Measurements from ENCODE around the gene FBXW11. TPM values are rescaled to one million over a fixed set of nuclear protein-coding genes. Genes with fewer than 3 reads are reported as not detected.

Gene FBXW11
- total RNA-seq, 3 donors from 2014 or later: 46.0 to 47.9 (median 47.6) TPM

DNA sequence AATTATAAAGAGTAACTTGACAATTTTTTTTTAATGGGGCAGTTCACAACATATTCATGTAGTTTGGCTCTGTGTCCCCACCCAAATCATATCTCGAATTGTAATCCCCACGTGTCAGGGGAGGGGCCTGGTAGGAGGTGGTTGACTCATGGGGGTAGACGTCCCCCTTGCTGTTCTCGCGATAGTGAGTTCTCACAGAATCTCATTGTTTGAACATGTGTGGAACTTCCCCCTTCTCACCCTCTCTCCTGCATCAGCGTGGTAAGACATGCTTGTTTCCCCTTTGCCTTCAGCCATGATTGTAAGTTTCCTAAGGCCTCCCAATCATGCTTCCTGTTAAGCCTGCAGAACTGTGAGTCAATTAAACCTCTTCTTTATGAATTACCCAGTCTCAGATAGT is 40.7 kb downstream of the FBXW11 start:
- peaks cover 75% of the 10 kb centered on the region for H3K4me1 Mint-ChIP-seq (ENCODE audit: low read depth)
- H3K27me3 Mint-ChIP-seq (ENCODE audit: low read depth): no peaks in the 10 kb centered on the region
- peaks cover 22% of the 10 kb centered on the region for H3K36me3 Mint-ChIP-seq (ENCODE audit: insufficient read depth)
- peak; percentile 84 for ATAC-seq
- DNase-seq: peak; percentile 26
- H3K9me3 Mint-ChIP-seq: peaks cover 3% of the 10 kb centered on the region
- H3K4me3 Mint-ChIP-seq: no peak overlapping the region

DNA sequence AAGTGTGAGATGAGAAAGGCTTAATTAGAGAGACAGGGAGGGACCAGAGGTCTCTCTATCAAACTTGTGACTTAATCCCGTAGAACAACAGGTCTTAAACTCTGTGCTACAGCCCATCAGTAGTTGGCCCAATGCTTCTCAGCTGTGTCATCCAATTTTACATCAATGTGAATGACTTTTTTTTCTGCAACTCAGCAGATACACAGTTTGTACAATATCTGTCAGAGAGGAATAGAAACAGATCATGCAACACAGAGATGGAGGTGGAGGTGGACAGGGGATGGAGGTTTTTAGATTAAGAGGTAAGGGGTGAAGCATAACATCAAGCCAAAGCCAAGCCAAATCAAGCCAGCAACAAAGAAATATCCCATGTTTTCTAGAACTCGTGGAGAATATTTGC is 43.0 kb downstream of the FBXW11 start:
- H3K4me1 Mint-ChIP-seq (ENCODE audit: low read depth): peaks cover 82% of the 10 kb centered on the region
- H3K36me3 Mint-ChIP-seq (ENCODE audit: insufficient read depth): peaks cover 11% of the 10 kb centered on the region
- ATAC-seq: no peak
- no peak for DNase-seq
- H3K27me3 Mint-ChIP-seq (ENCODE audit: low read depth): no peaks in the 10 kb centered on the region
- no peaks in the 10 kb centered on the region for H3K9me3 Mint-ChIP-seq
- H3K4me3 Mint-ChIP-seq: no peak overlapping the region

DNA sequence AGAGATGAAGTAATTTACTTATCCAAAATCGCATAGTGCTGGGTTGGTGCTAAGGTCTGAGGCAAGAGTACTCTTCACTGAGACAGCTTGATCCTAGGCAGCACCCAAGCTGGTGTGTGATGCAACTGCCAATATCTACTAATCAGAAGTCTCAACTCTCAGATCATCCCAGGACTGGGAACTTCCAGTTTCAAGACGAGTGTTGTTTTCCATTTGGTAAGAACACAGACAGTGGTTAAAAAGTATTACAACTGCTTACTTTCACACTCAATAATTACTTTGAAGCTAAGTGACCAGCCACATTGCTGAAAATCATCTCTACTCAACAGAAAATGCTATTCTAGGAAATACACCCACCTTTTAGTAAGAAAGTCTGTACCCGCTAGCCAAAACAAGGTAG is 45.3 kb downstream of the FBXW11 start:
- Mint-ChIP-seq H3K4me1 (ENCODE audit: low read depth) (peaks cover 92% of the 10 kb centered on the region), H3K27me3 (ENCODE audit: low read depth) (no peaks in the 10 kb centered on the region), H3K36me3 (ENCODE audit: insufficient read depth) (peaks cover 8% of the 10 kb centered on the region), H3K4me3 (peak overlapping the region; percentile 29), H3K9me3 (no peaks in the 10 kb centered on the region)
- DNase-seq (no peak), ATAC-seq (peak; percentile 42 to 55)

- Mint-ChIP-seq H3K4me3 (no peak overlapping the region), H3K36me3 (ENCODE audit: insufficient read depth) (peaks cover 1% of the 10 kb centered on the region), H3K9me3 (no peaks in the 10 kb centered on the region), H3K27me3 (ENCODE audit: low read depth) (no peaks in the 10 kb centered on the region), H3K4me1 (ENCODE audit: low read depth) (peaks cover 87% of the 10 kb centered on the region)
- DNase-seq: no peak
- ATAC-seq: peak; percentile 88 to 90
Measured at GRCh38 chr5:171957591-171958251, 48.7 kb downstream of the FBXW11 start.

DNA sequence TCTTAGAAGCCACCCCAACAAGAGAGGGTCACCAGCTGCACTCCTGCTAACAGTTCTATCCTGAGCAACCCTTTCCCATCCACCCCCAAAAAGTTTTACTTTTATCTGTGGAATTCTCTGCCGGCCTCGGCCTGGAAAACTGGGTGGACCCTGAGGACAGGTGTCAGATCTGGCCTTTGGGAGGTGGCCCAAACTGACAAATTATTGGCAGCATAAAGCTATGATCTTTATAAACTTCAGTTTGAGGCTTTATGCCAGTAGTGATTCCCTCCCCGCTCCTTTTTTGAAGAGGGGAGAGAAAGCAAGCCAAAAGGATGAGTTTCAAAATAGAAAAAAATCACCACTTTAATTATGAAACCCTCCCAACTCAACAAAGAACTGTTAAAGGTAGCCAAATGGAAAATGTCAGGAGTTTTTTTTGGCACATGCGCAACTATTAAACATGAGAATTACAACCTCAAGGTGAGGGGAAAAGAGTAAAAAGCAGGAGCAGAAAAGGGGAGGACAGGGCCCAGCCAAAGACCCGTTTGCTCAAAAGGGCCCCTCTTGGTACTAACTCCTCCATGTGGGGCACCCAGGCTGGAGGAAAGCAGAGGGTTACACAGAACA is 49.4 kb downstream of the FBXW11 start:
- no peak for DNase-seq
- H3K4me3 Mint-ChIP-seq: no peak overlapping the region
- H3K4me1 Mint-ChIP-seq (ENCODE audit: low read depth): peaks cover 80% of the 10 kb centered on the region
- no peaks in the 10 kb centered on the region for H3K9me3 Mint-ChIP-seq
- no peak for ATAC-seq
- H3K27me3 Mint-ChIP-seq (ENCODE audit: low read depth): no peaks in the 10 kb centered on the region
- H3K36me3 Mint-ChIP-seq (ENCODE audit: insufficient read depth): peaks cover 1% of the 10 kb centered on the region

DNA sequence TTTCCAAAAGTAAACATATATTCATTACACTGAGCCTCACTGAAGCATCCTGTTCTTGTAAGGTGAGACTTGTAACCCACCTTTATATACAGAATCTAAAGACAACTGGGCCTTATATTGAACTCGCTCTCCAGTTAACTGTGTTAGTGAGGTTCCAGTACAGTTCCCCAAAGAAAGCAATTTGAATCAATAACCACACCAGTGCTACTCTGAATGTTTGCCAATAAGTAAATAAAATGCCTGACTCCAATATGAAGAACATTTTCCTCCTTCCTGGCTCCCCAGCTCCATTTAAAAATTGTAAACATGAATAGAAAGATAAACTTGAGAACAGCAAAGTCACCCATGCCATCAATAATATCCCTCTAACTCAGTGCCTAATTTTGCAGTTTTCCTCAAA is 50.1 kb downstream of the FBXW11 start:
- Mint-ChIP-seq H3K4me1 (ENCODE audit: low read depth) (peaks cover 74% of the 10 kb centered on the region), H3K9me3 (no peaks in the 10 kb centered on the region), H3K4me3 (no peak overlapping the region), H3K27me3 (ENCODE audit: low read depth) (no peaks in the 10 kb centered on the region), H3K36me3 (ENCODE audit: insufficient read depth) (peaks cover 1% of the 10 kb centered on the region)
- DNase-seq (no peak), ATAC-seq (no peak)

- Mint-ChIP-seq H3K4me3 (no peak overlapping the region), H3K9me3 (no peaks in the 10 kb centered on the region), H3K36me3 (ENCODE audit: insufficient read depth) (peaks cover 1% of the 10 kb centered on the region), H3K4me1 (ENCODE audit: low read depth) (peaks cover 68% of the 10 kb centered on the region), H3K27me3 (ENCODE audit: low read depth) (no peaks in the 10 kb centered on the region)
- DNase-seq (no peak), ATAC-seq (no peak)
Measured at GRCh38 chr5:171955761-171956160, 50.7 kb downstream of the FBXW11 start.

- H3K4me1 Mint-ChIP-seq (ENCODE audit: low read depth): peaks cover 60% of the 10 kb centered on the region
- H3K9me3 Mint-ChIP-seq: no peaks in the 10 kb centered on the region
- no peaks in the 10 kb centered on the region for H3K27me3 Mint-ChIP-seq (ENCODE audit: low read depth)
- H3K36me3 Mint-ChIP-seq (ENCODE audit: insufficient read depth): peaks cover 1% of the 10 kb centered on the region
- no peak overlapping the region for H3K4me3 Mint-ChIP-seq
- DNase-seq (no peak), ATAC-seq (no peak)
Measured at GRCh38 chr5:171954721-171955120, 51.7 kb downstream of the FBXW11 start.

GRCh38 chr5:171953860-171954701 is 52.4 kb downstream of the FBXW11 start:
- no peak for DNase-seq
- Mint-ChIP-seq H3K4me1 (ENCODE audit: low read depth) (peaks cover 59% of the 10 kb centered on the region), H3K9me3 (no peaks in the 10 kb centered on the region), H3K27me3 (ENCODE audit: low read depth) (no peaks in the 10 kb centered on the region), H3K36me3 (ENCODE audit: insufficient read depth) (peaks cover 1% of the 10 kb centered on the region), H3K4me3 (no peak overlapping the region)
- ATAC-seq: no peak

- Mint-ChIP-seq H3K4me1 (ENCODE audit: low read depth) (peaks cover 42% of the 10 kb centered on the region), H3K4me3 (no peak overlapping the region), H3K36me3 (ENCODE audit: insufficient read depth) (peaks cover 3% of the 10 kb centered on the region), H3K27me3 (ENCODE audit: low read depth) (no peaks in the 10 kb centered on the region), H3K9me3 (no peaks in the 10 kb centered on the region)
- ATAC-seq (no peak), DNase-seq (no peak)
Measured at GRCh38 chr5:171952021-171952420, 54.4 kb downstream of the FBXW11 start.

- ATAC-seq: no peak
- Mint-ChIP-seq H3K4me3 (no peak overlapping the region), H3K4me1 (ENCODE audit: low read depth) (peaks cover 37% of the 10 kb centered on the region), H3K36me3 (ENCODE audit: insufficient read depth) (peaks cover 4% of the 10 kb centered on the region), H3K27me3 (ENCODE audit: low read depth) (no peaks in the 10 kb centered on the region), H3K9me3 (no peaks in the 10 kb centered on the region)
- no peak for DNase-seq
Measured at GRCh38 chr5:171951218-171951617, 55.2 kb downstream of the FBXW11 start.

DNA sequence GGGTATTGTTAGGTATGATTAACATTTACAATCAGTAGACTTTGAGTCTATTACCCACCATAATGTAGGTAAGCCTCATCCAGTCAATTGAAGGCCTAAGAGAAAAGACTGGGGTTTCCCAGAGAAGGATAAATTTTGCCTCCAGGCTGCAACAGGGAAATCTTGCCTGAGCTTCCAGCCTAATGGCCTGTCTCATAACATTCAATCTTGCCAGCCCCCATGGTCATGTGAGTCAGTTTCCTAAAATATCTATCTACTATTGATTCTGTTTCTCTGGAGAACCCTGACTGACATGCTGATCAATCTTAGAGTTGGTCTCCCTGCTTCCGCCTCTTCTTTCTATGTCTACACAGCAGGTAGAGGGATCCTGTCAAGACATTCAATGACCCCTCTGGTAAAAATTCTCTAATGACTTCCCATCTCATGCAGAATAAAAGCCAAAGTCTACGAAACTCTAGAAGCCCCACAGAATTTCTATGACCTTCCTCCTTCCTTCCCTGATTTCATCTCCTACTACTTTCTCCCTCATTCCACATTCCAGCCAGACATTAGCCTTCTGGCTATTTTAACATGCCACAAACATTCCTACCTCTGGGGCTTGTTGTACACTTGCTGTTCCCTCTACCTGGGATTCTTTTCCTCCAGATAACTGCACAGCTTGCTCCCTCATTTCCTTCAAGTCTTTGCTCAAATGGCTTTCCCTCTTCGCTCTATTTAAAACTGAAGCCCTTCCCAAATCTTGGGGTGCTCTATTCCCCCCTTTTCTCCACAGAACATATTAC is 60.2 kb downstream of the FBXW11 start:
- Mint-ChIP-seq H3K36me3 (ENCODE audit: insufficient read depth) (peaks cover 10% of the 10 kb centered on the region), H3K4me1 (ENCODE audit: low read depth) (peaks cover 43% of the 10 kb centered on the region), H3K27me3 (ENCODE audit: low read depth) (no peaks in the 10 kb centered on the region), H3K4me3 (no peak overlapping the region), H3K9me3 (no peaks in the 10 kb centered on the region)
- ATAC-seq (no peak), DNase-seq (no peak)

GRCh38 chr5:171945476-171945875 is 61.0 kb downstream of the FBXW11 start:
- DNase-seq (no peak), ATAC-seq (no peak)
- H3K36me3 Mint-ChIP-seq (ENCODE audit: insufficient read depth): peaks cover 10% of the 10 kb centered on the region
- H3K4me1 Mint-ChIP-seq (ENCODE audit: low read depth): peaks cover 48% of the 10 kb centered on the region
- H3K9me3 Mint-ChIP-seq: no peaks in the 10 kb centered on the region
- no peaks in the 10 kb centered on the region for H3K27me3 Mint-ChIP-seq (ENCODE audit: low read depth)
- no peak overlapping the region for H3K4me3 Mint-ChIP-seq

- H3K4me1 Mint-ChIP-seq (ENCODE audit: low read depth): peaks cover 52% of the 10 kb centered on the region
Measured at GRCh38 chr5:171945066-171945465, 61.4 kb downstream of the FBXW11 start.

More at GRCh38 chr5:171945066-171945465, 61.4 kb downstream of the FBXW11 start:
- Mint-ChIP-seq H3K9me3 (no peaks in the 10 kb centered on the region), H3K27me3 (ENCODE audit: low read depth) (no peaks in the 10 kb centered on the region), H3K4me3 (no peak overlapping the region), H3K36me3 (ENCODE audit: insufficient read depth) (peaks cover 10% of the 10 kb centered on the region)
- DNase-seq (no peak), ATAC-seq (no peak)
